ENCODE results near the gene MACF1.

The MACF1 gene

GRCh38 chr1:39317910-39318633 is 113.6 kb downstream of the MACF1 start:
- no peak for DNase-seq

GRCh38 chr1:39321979-39322378 is 117.5 kb downstream of the MACF1 start:
- DNase-seq = no peak

- no peak for DNase-seq
Measured at GRCh38 chr1:39322431-39322830, 117.9 kb downstream of the MACF1 start.

- no peak for DNase-seq
Measured at GRCh38 chr1:39324888-39325287, 120.4 kb downstream of the MACF1 start.

- no peak for DNase-seq
Measured at GRCh38 chr1:39326836-39327235, 122.3 kb downstream of the MACF1 start.

- DNase-seq = no peak
Measured at GRCh38 chr1:39328095-39328494, 123.6 kb downstream of the MACF1 start.

- DNase-seq = no peak
Measured at GRCh38 chr1:39328586-39329121, 124.2 kb downstream of the MACF1 start.

- no peak for DNase-seq
Measured at GRCh38 chr1:39331647-39332046, 127.2 kb downstream of the MACF1 start.

- no peak for DNase-seq
Measured at GRCh38 chr1:39332291-39332690, 127.8 kb downstream of the MACF1 start.

- no peak for DNase-seq
Measured at GRCh38 chr1:39332828-39333227, 128.3 kb downstream of the MACF1 start.

- DNase-seq = no peak
Measured at GRCh38 chr1:39333296-39333695, 128.8 kb downstream of the MACF1 start.

- no peak for DNase-seq
Measured at GRCh38 chr1:39335216-39335615, 130.7 kb downstream of the MACF1 start.

- DNase-seq = no peak
Measured at GRCh38 chr1:39337067-39337466, 132.6 kb downstream of the MACF1 start.

GRCh38 chr1:39342776-39343175 is 138.3 kb downstream of the MACF1 start:
- no peak for DNase-seq

- DNase-seq = no peak
Measured at GRCh38 chr1:39344394-39345154, 140.1 kb downstream of the MACF1 start.

GRCh38 chr1:39346872-39347271 is 142.4 kb downstream of the MACF1 start:
- no peak for DNase-seq

GRCh38 chr1:39348278-39348677 is 143.8 kb downstream of the MACF1 start:
- no peak for DNase-seq

- DNase-seq = no peak
Measured at GRCh38 chr1:39352881-39353280, 148.4 kb downstream of the MACF1 start.

GRCh38 chr1:39354572-39354971 is 150.1 kb downstream of the MACF1 start:
- DNase-seq = no peak

GRCh38 chr1:39358491-39358890 is 154.0 kb downstream of the MACF1 start:
- no peak for DNase-seq

- DNase-seq = no peak
Measured at GRCh38 chr1:39359028-39359570, 154.6 kb downstream of the MACF1 start.

- no peak for DNase-seq
Measured at GRCh38 chr1:39360731-39361130, 156.2 kb downstream of the MACF1 start.

- DNase-seq = no peak
Measured at GRCh38 chr1:39361446-39361845, 157.0 kb downstream of the MACF1 start.

- no peak for DNase-seq
Measured at GRCh38 chr1:39363267-39363666, 158.8 kb downstream of the MACF1 start.

Data from activated T-cell treated with anti-CD3 and anti-CD28 coated beads for 4 hours (primary cell).